GM18517 (cell line): Measurements from ENCODE around the gene MPP1.
A peak's percentile ranks its signal among the peaks of the same experiment; 100 is the strongest.
"Not testable (repeated sequence)": the region's sequence is repeated elsewhere in the genome, so short reads cannot be mapped to it uniquely, and the experiment has no call there.

Source experiments
- ATAC-seq: cut with Tn5 transposase; IDR thresholded peaks from one replicate; pipeline ENCODE4 v1.9.1; 2021; ENCODE audit warnings: mild to moderate bottlenecking, moderate library complexity; ENCODE audit not compliant: unreplicated experiment

The MPP1 gene

DNA sequence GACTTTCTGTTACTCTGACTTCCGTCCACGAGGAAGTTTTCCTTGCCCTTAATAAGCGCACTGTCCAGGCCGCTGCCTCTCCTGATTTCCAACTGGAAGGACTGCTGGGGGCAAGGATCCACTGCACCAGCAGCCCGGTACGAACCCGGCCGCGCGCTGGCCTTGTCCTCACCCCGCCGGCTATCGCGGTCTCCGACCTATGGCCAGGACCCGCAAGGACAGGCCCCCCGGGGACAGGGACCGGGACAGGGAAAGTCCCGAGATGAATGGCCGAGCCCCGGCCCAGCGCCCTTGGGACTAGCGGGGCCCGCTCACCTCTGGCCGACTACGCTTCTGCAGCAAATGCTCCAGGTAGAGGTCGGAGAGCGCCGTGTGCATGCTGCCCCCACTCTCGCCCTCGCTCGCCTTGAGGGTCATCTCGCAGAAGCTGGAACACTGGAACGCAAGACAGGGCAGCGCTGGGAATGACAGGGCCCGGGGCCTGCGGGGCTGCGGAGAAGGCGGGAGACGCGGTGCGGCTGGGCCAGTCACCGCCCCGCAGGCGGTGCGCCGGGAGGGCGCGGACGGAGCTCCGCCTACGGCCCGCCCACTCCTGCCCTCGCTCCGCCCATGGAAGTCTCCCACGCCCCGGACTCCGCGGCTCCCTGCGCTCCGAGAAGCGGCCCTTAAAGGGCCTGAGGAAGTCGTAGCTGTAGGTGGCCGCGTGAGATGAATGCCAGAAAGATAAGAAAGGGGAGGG is at the start of gene MPP1:
TSS of gene MPP1 (minus strand) at position 529 of the 739 bp plus-strand sequence. CDS start at position 417, 112 bp downstream.
- ATAC-seq, result peak; percentile 72

DNA sequence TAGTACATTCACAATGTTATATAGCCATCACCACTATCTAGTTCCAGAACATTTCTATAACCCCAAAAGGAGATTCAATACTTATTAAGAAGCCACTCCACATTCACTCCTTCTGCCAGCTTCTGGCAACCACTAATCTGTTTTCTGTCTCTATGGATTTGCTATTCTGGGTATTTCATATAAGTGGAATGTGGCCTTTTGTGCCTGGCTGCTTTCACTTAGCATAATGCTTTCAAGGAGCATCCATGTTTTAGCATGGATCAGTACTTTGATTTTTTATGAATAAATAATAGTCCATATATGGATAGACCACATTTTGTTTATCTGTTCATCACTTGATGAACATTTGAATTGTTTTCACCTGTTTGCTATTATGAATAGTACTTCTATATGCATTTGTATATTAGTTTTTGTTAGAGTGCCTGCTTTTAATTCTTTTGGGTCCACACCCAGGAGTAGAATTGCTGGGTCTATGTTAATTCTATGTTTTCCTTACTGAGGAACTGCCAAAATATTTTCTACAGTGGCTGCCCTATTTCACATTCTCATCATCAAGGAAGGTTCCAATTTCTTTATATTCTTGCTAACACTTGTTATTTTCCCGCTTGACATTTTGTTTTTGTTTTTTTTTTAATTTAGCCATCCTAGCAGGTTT is 45.8 kb upstream of the MPP1 start:
- no peak for ATAC-seq

DNA sequence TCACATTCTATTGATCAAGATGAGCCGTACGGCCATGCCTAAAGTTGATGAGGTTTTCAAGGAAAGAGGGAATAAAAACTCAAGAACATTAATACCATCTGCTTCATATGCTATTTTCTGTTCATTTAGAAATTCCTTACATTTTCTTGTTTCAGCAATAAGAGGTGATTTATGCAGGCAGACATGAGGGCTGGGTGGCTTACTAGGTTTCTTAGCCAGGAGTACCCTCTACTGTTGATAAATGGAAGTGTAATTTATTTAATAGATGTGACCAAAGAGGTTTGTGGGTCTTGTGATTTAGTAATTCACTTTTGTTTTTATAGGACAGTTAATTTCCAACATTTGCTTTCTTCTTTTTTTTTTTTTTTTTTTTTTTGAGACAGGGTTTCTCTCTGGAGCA is 35.6 kb upstream of the MPP1 start:
- ATAC-seq, result peak; percentile 52

DNA sequence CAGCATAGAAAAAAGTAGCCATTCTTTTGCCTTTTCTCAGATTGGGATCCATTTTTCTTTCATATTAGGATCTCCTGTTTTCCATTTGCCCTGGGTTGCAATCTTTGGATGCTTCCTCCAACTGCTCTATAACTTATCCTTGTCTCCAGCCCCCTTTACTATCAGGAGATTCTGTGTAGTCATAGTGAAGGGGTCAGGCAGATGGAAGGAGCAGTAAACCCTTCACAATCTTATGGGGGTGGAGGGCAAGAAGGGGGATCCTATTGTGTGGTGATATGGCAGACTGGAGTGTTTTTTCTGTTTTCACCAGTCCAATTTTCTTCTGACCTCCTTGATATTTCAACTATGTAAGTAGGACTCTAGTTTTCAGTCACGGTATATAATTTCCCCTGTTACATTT is 30.9 kb upstream of the MPP1 start:
- ATAC-seq, result no peak

DNA sequence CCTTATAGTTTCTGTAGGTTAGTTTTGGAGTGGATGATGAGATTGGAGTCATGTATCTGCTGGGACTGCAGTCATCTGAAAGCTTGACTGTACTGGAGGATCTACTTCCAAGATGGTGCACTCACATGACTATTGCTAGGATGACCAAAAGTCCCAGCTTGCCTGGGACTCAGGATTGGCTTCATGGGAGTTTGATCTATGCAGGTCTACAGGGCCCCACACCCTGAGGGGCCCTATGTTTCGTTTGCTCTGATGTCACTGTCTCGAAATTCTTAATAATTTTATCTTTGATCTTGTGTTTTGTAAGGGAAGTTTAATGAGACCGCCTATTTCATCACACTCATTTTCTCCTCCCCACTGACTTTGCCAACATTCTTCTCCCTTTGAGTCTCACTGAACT is 29.3 kb upstream of the MPP1 start, which contains the start of gene SMIM9:
TSS of gene SMIM9 (minus strand) at position 101 of the 400 bp plus-strand sequence. CDS start 3,806 bp downstream, outside the sequence.
- no peak for ATAC-seq

DNA sequence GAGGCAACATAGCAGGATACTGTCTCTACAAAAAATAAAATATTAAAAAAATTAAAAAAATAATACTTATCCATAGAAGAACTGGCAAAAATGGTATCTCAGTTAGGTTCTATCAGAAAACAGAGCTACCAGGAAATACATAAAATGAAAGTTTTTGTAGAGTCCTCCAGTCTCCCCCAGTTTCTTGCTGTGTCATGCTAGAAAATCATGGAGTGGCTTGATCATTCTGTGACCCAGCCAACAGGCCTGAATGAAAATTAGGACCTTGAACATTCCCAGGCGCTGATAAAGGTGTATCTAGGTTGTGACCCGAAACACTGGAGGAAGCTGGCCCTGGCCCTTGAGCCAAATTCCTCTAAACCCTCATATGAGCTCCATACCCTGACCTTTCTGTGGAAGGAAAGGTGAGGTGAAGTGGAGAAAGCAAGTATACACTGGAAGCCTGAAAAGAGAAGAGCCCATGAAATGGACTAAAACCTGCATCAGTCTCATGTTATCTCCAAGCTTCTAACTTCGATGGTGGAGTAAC is 28.5 kb upstream of the MPP1 start:
- no peak for ATAC-seq

DNA sequence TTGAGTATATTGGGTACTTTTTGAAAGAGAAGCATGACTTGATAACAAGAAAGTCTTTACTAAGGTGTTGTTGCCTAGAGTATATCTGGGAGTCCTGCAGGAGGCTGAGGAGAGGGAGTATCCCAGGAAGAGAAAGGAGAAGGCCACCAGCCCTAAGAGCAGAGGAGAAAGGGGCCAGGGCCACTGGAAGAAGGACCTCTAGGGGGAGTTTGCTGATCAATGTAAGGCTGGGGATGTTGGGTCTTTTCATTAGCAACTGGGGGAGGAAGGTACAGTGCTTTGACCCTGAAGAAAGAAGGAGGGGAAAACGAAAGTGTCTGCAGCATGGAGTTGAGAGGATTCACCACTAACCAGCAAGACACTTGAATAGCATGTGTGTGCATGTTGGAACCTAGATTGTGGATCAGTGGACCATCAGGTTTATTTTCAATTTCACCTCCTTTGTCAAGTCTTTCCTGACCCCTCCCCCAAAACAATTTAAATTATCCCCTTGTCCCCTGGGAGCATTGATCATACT is 24.7 kb upstream of the MPP1 start:
- ATAC-seq, result no peak

DNA sequence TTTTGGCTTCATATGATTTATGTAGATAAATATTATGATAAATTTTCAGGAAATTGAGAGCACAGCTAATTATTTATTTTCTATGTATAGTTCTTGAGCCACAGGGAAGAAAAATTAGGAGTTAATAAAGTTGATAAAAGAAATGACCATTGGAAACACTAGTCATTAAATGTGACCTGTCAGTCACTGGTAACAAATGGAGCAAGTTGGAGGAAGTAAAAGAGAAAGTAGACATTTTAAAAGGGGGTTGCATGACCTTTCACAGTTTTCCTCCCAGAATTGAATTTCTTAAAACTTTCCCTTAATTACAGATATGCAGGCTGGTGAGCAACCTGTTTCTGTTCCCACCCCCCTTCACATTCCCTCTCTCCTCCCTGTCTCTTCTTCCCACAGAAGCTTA is 23.8 kb upstream of the MPP1 start:
- no peak for ATAC-seq

DNA sequence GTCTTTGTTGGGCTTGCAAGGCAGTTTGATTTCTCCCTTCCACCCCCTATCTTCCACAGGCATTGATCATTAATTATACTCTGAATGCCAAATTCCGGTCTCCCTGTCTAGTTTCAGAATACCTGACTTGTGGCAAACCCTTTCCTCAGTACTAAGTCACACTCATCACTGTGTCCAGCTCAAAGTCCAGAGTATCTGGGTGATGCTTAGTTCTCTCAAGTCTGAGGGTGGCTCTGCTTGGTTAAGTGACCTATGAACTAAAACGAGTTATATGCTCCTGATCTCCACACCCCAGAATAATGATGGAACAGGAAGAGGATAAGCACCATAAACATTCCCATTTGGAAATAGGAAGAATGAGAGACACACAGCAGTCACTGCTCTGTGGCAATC is 22.7 kb upstream of the MPP1 start:
- no peak for ATAC-seq

DNA sequence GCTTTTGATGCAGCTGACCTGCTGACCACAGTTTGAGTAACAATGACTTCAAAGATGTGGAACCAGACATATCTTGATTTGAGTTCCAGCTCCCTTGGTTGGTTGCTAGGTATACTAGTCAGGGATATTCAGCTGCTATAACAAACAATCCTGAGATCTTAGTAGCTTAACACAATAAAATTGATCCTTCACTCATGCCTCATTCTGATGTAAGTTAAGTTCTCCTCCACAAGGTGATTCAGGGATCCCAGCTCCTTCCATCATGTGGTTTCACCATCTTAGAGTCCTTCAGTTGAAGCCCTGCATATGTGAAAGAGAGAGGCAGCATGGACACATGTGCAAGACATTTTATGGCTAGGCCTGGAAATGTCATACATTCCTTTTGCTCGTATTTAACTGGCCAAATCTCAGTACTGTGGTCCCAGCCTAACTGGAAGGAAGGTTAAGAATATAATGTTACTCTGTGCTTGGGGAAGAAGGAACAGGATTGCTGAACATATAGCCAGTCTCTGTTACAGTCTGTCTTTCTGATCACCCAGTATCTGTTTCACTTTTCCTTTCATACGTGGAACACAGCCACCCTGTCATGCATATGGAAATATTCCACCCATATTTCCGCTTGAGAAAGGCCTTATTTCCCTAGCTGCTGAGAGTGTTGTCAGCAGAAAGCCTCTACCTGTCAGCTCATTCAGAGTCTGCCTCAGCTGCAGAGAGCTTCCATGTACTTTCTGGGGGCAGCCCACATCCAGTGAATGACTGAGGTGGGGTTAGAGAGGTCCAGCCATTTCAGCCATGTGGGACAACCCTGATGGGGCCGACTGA is 22.1 kb upstream of the MPP1 start:
- peak; percentile 96 for ATAC-seq

DNA sequence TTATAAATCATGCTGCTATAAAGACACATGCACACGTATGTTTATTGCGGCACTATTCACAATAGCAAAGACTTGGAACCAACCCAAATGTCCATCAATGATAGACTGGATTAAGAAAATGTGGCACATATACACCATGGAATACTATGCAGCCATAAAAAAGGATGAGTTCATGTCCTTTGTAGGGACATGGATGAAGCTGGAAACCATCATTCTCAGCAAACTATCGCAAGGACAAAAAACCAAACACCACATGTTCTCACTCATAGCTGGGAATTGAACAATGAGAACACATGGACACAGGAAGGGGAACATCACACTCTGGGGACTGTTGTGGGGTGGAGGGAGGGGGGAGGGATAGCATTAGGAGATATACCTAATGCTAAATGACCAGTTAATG is 20.3 kb upstream of the MPP1 start:
- ATAC-seq, result not testable (repeated sequence)

DNA sequence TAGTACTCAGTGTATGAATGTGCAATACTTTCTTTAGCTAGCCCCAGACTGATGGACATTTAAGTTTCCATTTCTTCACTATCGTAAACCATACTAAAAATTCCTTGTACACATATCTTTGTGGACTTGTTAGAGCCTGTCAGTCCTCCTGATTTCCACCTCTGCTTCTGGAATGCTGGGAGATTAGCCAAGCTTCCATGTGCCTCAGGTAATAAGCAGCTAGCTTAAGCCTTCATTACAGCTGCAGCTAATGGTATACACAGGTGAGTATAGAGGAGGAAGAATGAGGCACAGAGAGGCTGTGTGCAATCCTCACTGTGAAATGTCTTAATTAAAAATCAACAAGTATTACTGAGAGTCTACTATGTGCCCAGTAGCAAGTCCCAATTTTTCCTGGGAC is 19.4 kb upstream of the MPP1 start:
- no peak for ATAC-seq

DNA sequence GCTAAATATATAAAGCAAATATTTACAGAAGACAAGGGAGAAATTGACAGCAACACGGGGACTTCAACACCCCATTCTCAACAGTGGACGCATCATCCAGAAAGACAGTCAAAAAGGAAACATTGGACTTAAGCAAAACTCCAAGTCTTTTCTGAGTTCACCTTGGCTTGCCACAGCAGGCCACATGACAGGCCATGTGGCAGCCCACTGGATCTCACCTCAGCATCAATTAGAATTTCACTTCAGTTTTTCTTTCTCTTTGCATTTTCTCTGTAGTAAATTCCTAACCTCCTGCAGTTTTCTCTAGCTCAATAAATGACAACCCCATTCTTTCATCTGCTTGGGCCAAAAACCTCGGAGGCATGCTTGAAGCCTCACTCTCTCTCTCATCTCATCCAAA is 16.7 kb upstream of the MPP1 start:
- ATAC-seq, result no peak

DNA sequence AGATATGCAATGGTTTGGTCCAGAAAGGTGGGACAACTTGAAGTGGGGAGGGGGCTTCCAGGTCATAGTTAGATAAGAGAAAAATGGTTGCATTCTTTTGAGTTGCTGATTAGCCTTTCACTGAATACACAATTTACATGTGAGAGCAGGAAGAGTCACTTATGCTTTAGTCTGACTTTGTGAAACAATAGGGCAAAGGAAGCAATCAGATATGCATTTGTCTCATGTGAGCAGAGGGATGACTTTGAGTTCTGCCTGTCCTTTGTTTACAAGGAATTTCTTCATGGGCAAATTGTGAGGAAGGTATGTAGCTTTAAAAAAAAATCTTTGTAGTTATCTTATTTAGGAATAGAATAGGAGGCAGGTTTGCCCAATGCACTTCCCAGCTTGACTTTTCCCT is 16.2 kb upstream of the MPP1 start:
- ATAC-seq, result no peak

DNA sequence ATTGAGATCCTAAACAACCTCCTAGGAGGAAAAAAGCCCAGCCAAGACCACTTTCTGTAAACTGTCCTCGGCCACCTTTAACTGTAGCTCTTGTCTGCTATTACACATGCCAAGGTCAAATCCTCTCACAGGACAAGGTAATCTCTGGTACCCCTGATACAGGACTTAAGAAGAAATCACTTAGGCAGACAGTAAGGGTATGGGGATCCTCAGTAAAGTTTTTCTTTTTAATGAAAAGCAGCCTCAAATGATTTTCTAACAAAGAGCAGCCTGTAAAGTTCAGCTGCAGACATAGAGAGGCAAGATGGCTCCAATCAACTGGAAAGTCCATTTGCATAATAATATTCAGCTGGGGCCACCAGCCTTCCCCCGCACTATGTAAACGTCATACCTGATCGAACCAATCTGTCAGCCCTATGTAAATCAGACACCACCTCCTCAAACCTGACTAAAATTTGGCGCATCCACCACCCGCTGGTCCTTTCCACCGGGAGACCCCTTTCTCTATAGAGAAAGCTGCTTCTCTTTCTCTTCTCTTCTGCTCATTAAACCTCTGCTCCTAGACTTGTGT is 14.6 kb upstream of the MPP1 start:
- ATAC-seq, result no peak

DNA sequence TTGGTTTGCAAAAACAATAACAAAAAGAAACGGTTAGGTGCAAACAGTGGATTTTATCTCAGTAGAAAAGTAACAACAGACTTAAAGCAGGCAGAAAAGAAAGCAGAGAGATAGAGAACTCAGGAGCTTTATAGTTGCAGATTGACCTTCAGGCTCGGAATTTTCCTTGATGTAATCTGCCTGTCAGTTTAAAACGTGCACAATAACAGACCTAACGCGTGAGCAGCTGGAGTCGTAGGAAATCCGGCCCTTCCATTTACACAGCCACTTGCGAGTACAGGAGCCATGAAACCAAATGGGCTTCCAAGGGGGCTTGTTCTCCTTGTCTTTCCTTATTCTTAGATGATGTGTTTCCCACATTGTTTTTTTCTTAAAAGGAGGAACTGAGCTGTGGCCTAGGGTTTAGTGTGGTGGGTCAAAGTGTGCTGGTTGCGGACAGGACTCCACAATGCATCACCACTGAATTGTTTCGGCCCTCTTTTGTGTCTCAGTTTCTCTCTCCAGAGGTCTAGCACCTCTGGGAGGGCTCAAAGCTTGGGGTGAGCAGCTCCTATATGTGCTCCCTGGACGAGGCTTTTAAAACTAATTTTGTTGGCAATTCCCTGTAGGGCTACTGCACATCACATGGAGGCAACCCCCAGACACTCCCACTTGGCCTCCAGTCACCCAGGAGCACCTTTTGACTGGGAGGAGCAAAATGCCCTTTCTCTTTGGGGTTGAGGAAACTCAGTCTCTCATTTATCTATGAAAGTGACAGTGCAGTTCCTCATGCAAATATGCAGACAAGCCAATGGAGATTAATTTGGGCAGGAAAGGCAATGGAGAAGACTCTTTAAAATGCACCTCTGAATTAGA is 13.9 kb upstream of the MPP1 start:
- ATAC-seq, result no peak

DNA sequence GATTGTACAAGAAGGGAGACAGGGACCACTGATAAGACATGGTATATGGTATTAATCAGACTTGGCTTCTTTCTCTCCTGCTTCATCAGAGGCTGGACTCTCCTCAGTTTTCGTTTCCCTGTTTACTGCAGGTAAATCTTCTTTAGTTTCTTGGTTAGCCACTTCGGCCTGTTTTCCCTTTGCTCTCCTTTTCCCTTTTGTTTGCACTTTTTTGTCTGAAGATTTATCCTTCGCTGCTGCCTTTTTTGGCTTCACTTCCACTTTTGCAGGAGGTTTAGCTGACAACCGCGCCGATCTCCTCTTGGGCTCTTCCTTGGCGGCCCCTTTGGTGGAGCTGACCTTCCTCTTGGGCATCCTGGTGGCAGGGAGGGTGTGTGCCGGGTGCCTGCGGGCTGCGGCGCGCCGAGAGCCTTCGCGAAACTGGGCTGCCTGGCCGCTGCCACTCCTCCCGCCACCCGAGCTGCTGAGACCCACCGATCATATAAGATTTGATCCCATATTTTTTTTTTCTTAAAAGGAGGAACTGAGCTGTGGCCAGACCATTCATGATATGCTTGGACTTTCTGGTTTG is 11.8 kb upstream of the MPP1 start:
- ATAC-seq, result not testable (repeated sequence)

DNA sequence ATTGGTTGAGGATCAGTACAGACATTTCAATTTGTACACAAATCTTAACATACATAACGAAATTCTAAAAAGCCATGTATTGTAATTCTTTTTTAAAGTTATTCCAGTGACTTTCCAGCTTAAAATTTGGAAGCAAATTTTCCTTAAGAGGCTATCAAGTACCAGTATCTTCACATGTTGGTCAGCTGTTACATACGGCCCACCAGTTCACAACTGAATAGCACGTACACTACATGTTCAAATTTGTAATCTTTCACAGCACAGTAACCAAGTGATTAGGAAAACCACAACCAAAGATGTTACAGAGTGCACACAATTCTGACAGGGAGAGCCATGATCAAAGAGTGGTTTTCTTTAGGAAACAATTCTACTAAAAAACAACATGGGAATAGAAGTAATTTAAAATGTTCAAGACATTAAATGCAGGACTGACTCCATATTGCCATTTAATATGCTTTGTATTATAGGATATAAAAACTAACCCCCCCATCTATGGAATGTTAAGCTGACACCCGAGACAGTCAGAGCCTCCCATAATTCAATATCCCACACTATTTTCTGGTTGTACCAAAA is 11.1 kb upstream of the MPP1 start:
- ATAC-seq, result not testable (repeated sequence)

DNA sequence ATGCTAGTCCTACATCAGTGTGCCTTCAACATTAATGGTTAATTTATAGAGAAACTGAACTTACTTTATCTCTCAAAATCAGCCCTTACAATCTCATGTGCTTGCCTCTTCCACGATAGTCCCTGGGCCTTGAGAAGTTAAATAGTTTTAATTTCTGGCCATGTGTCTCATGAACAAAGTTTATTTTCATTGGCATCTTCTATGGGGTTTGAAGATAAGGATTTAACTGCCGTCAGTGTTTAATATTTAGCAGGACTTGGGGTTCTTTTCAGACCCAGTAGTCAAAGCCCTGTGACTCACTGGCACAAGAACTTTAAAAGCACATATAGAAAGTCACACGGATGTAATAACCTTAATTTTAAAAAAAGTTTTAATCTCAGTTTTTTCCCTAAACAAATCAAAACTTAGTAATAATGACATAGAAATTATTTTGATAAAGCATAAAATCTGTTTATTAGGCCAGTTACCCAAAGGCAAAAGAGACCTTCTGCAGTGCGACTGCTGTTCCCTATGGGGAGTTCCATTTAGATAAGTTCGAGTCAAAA is 10.1 kb upstream of the MPP1 start:
- no peak for ATAC-seq
